ENCODE measurements around the gene TUBA3D. TPM values are rescaled to one million over a fixed set of nuclear protein-coding genes. Genes with fewer than 3 reads are reported as not detected.
"Not testable (repeated sequence)": the region's sequence is repeated elsewhere in the genome, so short reads cannot be mapped to it uniquely, and the experiment has no call there.

TUBA3D gene
- polyA plus RNA-seq, 4 donors, result 0.21 to 1.8 (median 0.89) TPM

DNA sequence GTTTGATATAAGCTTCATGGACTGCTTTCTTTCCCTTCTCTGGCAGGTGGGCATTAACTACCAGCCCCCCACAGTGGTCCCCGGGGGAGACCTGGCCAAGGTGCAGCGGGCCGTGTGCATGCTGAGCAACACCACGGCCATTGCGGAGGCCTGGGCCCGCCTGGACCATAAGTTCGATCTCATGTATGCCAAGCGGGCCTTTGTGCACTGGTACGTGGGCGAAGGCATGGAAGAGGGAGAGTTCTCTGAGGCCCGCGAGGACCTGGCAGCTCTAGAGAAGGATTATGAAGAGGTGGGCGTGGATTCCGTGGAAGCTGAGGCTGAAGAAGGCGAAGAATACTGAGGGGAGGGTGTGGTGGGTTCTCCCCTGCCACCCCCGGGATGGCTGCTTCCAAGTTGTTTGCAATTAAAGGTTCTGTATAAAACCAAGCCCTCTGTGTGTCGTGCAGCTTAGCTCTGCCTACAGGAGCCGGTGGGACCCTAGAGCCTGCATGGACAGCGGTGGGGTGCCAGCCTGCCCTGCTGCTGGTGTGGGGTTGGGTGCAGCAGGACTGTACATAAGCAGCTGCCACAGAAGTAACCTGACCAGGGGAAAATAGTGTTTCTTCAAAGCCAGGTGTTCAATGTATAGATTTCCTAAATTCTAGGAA is 6.7 kb downstream of the TUBA3D start:
- not testable (repeated sequence) for DNase-seq (ENCODE audit: low read depth in 4 of 4, low spot score in 2 of 4)

DNA sequence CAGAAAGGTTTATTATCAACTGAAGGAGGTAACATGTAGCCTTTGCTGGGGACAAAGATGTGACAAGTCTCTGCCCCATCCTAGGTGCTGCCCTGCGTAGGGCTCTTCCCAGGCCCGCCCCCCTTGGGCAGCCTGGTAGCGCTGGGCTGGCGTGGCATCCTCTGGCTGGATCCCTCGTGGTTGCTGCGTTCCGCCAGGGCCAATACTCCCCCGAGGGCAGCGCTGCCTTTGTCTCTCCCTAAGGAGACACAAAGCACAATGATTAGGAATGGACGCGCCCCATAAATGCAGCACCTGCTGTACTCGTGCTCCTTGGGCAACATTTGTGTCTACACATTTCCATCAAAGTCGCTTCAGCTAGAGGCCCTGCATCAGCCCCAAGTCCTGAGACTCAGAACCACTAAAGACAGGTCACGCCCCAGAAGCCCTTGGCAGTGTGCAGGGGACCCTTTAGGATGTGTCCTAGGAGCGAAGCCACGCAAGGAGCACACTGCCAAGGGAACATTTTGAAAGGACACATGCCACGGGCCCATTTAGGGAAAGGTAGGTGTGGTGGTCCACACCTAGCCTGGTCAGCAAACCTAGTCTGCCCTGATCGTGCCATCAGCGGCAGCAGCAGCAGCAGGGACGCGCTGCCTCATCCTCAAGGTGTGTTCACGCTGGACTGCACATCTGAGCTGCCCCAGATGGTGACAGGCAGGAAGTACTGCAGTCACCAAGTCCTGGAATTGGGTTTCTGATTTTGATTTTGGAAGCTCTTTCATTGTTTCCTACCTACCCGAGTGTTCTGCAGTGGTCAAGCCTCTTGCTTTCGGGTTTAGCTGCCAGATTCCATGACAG is 8.3 kb downstream of the TUBA3D start:
- DNase-seq (ENCODE audit: low read depth in 4 of 4, low spot score in 2 of 4), result not testable (repeated sequence)

DNA sequence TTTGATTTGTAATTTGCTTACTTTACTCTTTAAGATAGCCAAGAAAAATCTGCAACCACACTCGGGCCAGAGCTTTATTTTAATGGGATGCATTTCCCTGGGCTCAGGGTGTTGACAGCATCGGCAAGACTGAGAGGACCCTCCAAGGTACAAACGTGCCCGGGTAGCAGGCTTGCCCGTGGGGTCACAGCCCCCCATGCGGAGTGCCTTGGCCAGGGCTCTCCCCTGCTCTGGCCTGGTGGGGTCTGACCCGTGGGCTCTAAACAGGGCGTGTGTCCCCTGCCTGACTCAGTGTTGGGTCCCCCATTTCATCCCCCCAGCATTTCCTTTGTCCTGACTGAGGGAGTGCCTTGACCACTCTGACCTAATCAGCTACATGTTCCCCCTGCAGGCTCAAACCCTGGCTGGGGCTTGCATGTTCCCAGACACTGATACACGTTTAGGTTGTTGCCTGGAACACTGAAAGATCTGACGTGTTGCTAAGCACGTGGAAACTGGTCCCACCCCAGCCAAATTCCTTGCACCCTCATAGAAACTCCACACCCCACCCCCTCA is 9.1 kb downstream of the TUBA3D start:
- not testable (repeated sequence) for DNase-seq (ENCODE audit: low read depth in 4 of 4, low spot score in 2 of 4)

DNA sequence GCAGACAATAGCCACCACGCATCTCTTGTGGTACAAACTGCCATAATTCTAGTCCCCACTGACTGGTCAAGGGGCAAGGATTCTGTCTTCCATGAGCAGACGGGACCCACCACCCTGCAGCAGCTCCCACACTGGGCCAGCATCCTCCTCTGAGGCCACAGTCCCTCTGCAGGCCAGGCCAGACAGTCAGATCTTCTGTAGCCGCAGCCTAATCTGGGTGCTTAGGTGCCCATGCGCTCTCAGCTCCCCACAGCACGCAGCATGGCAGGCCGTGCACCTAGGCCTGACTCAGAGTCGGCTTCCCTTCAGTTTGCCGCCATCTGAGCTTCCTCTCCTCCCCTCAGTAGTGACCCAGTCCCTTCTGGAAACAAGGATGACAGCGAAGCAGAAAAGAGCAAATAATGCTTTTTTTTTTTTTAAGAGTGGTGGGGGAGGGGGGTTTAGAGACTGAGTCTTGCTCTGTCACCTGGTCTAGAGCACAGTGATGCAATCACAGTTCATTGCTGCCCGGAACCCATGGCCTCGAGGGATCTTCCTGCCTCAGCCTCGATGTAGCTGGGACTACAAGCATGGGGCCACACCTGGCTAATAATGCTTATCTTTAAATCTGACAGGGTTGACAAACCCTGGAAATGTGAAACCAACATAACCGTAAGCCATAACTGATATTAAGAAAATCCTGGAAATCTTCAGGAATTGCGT is 10.4 kb downstream of the TUBA3D start:
- DNase-seq (ENCODE audit: low read depth in 4 of 4, low spot score in 2 of 4), result not testable (repeated sequence)

DNA sequence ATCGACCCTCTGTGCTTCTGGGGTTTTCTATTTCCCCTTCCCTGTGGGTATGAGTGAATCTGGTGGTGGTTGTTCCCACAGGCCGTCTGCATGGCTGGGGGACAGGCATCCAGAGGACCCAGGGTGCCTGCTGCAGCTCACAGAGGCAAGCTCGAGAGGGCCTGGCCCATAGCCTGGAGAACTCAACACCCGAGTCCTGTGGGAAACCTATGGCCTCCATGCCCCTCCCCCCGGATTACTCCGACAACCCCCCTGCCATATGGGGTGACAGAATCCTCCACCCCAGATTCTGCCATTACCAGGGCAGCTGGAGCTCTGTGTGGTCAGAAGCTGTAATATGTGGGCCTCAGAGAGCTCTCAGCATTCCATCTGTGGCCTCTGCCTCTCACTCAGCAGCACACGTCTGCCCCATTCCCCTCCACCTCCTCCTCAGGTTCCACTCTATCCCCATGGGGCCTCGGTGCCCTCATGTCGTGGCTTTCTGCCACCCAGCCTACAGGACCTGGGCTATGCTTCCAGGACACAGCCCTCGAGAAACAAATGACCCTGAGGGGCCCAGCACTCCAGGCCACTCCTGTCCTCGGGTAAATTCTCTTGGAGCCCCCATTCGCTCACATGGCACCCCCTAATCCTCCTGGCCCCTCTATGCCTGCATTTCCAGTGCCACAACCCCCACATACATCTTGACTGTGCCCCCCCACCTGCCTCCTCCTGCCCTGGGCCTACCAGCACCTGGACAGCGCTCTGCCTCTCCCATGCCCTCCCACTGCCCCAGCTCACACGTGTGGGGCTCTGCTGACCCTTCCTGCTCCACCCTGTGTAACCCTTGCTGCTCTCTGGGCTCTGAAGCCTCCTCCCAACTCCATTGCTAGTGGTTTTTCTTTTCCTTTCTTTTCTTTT is 12.6 kb downstream of the TUBA3D start:
- DNase-seq (ENCODE audit: low read depth in 4 of 4, low spot score in 2 of 4), result no peak

DNA sequence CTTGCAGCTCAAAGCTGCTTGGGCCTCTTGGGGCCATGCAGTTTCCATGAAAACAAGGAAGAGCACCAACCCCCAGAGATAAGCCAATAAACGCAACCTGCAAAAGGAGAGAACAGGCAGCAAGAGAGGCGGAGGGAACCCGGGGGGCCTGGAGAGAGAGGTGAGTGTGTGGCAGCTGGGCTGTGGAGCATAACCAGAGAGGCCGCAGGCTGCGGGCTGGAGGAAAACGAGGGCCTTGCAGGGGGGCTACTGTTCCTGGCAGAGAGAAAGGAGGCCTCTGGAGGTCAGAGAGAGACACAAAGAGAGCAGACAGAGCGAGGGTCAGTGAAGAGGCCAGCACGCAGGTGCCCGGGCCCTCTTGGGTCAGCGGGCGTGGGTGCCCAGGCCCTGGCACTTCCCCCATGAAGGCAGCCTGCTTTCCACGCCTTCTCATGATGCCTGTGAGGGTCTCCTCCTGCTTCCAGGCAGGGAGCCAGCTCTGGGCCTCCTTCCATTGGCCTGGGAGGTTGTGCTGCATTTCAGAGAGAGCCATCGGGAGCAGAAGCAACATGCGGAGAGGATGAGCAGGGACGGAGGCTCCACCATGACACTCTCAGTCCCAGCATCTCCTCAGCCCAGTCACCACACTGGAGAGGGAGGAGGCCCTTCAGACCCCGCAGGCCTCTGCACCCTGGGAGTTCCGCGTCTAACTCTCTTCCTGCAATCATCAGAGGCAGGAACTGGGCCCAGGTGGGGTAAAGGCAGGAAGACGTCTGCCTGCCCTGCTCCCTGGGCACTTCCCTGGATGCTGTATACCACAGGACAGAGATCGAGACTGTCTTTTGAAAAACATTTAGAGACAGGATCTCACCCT is 14.9 kb downstream of the TUBA3D start:
- not testable (repeated sequence) for DNase-seq (ENCODE audit: low read depth in 4 of 4, low spot score in 2 of 4)

DNA sequence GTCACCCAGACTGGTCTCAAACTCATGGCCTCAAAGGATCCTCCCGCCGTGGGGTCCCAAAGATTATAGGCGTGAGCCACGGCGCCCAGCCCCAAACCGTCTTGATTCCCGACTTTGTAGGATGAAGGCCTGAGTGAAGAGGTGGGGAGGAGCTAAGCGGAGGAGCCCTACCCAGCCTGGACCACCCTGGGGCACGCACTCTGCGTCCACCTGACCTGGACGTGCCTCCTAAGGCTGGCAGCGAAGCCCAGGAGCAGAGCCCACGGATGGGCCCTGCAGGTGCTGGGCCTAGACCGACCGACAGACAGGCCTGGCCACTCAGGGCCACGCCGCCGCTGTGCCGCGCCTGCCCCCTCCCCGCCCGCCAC is 15.5 kb downstream of the TUBA3D start:
- not testable (repeated sequence) for DNase-seq (ENCODE audit: low read depth in 4 of 4, low spot score in 2 of 4)

DNA sequence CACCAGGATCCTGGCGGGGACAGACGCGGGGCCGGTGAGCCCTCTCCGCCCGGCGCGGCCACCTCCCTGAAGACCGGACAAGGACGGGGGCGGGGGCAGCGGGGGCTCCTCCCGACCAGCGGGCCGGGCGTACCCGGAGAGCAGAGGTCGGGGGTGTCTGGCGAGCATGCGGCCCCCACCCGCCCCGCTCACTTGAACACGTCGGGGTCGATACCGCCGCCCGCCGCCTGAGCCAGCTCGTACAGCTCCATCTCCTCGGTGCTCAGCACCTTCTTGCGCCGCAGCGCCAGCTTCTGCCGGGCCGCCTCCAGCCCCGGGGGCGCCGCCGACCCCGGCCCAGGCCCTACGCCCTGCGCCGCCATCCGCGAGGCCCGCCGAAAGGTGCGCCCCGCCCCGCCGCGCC is 16.1 kb downstream of the TUBA3D start, which contains the start of gene MZT2A:
MZT2A (minus strand) TSS at position 383 of the 403 bp plus-strand sequence; CDS start at position 362, 21 bp downstream.
- DNase-seq (ENCODE audit: low read depth in 4 of 4, low spot score in 2 of 4), result peak in 1 of 4 donors; percentile 21

DNA sequence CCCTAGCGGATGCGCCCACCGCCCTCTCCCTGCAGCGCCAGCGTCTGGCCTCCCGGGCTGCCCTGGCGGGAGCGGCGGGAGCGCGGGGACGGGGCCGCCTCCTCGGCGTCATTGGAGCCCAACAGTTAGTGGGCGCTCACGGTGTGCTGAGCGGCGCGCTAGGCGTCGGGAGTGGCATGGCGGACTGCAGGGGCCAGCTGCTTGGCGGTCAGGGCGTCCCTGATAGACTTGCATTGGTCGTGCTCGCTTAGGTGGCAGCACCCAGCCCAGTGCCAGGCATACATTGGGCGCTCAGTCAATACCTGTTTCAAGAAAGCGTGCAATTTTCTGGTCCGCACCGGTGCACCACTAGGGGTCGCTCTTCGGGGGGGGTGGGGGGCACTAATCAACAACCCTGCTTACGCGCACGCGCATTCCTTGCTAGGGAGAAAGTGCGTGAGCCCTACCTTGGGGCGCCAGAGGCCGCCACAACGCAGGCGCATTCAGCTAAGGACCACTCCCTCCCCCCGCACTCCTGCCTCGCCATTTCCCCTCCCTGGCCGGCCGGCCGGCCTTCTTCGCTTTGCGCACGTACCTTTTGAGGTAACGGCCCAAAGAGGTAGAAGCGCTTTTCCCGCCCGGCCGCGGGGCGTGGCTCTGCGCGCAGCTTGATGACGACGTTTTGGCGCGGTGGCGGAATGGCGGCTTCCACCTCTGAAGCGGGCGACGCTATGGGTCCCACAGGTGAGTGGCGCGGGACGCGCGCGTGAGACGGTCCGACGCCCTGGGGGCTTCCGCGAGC is 16.7 kb downstream of the TUBA3D start:
- peak; percentile 82 to 87 (median 86) for DNase-seq (ENCODE audit: low read depth in 4 of 4, low spot score in 2 of 4)

DNA sequence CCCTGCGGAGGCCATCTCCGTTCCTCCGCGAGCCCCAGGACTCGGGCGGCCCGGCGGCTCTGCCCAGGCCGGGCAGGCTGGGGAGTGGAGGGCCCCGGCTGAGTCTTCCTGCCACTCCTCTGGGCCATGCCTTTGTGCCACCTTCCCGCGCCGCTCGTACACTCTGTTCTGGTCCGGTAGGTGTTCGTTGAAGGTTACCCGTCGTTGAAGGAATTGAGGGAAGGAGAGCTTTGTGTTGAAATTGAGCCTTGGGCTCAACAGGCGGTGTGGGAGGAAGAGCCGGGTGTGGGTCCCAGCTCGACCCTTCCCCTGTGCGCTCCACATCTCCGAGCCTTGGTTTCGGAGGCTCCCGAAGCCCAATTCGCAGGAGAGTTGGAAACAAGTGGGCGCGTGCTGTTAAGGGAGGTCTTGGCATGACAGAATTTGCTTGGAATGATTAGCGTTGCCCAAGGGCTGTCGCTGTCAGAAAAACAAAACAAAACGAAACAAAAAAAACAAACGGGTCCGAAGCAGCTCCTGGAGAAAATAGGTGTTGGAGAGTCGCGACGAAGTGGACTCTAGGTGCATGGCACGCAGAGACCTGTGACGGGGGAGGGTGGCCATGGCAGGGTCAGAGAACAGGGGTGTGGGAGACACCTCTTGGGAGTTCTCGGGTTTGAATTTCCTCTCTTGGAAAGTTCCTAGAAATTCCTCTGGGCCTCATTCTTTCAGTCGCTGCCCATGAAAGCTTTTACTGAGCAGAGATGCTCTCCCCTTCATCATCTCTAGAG is 17.5 kb downstream of the TUBA3D start:
- DNase-seq (ENCODE audit: low read depth in 4 of 4, low spot score in 2 of 4), result no peak

DNA sequence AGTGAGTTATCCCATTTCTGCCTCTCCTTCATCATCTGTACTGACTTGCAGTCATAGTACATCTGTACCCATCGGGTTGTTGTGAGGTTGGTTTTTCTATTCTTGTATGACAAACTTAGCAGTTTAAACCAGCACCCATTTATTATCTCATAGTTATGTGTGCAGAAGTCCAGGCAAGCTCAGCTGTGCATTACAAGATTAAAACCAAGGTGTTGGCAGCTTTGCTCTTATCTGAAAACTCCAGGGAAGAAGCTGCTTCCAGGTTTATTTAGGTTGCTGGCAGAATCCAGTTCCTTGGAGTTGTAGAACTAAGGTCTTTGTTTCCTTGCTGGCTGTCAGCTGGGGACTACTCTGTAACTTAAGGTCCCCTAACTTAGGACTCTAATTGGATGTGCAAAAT is 19.6 kb downstream of the TUBA3D start:
- not testable (repeated sequence) for DNase-seq (ENCODE audit: low read depth in 4 of 4, low spot score in 2 of 4)

DNA sequence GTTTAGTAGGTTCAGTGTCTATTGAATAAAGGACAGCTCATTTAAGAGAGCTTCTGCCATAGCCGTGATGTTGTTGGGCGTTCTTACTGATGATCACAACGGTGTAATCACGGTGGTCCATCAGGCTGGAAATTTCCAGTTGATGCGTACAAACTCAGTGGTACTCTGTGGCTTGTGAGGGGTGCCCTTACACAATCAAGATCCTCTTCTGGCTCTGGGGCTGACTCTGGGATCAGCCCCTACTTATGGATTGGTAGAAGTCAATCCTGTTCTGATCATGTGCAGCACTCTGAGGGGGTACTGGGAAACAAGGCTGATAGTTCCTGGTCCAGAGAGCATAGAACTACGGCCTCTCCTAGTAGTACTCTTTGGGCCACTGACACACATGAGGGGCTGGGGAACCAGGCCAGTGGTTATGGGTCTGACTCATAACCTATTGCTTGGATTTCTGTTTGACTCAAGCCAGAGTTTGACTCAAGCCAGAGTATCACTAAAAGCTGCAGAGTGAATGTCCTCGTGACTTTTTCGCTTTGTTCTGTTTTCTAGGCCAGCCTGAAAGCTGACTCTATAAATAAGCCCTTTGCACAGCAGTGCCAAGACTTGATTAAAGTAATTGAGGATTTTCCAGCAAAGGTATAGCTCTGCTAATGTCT is 22.5 kb downstream of the TUBA3D start:
- not testable (repeated sequence) for DNase-seq (ENCODE audit: low read depth in 4 of 4, low spot score in 2 of 4)

DNA sequence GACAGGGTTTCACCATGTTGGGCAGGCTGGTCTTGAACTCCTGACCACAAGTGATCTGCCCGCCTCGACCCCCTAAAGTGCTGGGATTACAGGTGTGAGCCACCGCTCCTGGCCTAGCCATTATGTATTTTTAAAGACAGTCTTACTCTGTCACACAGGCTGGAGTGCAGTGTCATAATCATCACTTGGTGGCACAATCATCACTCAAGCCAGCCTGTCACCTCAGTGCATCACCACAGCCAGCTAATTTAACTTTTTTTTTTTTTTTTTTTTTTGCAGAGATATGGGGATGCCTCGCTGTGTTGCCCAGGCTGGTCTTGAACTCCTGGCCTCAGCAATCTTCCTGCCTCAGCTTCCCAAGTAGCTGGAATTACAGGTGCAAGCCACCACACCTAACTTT is 27.7 kb downstream of the TUBA3D start:
- DNase-seq (ENCODE audit: low read depth in 4 of 4, low spot score in 2 of 4), result not testable (repeated sequence)

DNA sequence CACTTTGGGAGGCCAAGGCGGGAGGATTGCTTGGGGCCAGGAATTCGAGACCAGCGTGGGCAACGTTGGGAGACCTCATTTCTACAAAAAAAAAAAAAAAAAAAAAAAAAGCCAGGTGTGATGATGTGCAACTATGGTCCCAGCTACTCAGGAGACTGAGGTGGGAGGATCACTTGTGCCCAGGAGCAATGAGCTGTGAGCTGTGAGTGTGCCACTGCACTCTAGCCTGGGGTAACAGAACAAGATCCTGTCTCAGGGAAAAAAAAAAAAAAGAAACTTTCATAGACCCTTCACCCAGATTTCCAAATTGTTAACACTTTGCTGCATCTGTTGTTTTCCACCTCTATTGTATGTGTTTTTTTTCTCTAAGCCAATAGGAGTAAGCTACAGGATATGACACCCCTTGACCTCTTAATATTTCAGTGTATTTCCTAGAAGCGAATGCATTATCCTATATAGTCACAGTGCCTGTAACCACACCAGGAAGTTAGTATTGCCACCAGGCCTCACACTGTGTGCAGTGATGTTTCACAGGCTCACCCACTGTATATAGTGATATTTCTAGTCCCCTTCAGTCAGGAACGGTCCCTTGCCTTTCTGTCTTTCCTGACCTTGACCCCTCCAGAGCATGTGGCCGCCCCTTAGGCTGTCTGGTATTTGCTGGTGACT is 28.3 kb downstream of the TUBA3D start:
- DNase-seq (ENCODE audit: low read depth in 4 of 4, low spot score in 2 of 4), result not testable (repeated sequence)

DNA sequence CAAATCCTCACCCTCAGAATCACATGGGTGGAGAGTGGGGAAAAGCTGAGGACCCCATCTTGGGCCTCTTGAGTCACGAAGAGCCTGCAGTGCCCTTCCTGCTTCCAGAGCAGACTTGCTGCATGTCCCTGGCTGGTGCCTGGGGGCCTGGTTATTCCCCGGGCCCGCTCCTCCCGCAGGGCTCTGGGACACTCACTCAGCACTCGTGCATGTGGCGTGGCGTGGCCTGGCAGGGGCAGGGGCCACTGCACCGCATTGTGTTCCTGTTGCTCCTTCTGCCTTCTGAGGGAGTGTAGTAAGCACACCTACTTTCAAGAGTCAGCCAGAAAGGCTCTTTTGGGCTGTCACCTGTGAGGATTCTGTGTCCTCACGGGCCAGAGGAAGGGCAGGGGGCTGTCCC is 33.7 kb downstream of the TUBA3D start:
- DNase-seq (ENCODE audit: low read depth in 4 of 4, low spot score in 2 of 4), result no peak

DNA sequence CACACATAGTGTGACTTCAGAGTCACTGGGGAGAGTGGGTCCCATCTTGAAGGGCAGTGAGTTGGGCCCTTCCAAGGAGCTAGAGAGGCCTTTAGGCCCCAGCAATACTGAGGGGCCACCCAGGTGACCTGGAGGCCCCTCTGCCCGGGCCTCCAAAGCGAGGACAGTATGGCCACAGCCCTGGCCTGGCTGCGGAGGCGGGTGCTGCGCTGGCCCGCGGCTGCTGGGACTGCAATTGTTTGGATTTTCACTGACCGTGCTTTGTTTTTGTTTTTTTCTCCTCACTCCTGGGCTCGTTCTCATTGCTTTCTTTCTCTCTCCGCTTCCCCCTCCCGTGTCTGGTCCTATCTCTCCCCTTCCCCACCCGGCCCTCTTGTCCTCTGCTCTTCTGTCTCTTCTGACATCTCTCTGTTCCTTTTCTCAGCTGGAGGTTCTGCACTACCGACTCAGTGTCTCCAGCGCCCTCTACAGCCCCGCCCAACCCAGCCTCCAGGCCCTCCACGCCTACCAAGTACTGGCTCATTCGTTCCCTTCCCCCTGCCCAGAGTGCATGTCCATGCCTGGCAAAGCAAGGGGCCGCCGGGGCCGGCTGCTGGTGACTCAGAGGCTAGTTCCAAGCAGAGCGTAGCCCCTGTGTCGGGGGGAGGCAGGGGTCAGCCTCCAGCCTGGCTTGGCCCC is 35.5 kb downstream of the TUBA3D start:
- not testable (repeated sequence) for DNase-seq (ENCODE audit: low read depth in 4 of 4, low spot score in 2 of 4)
